ENCODE results near the gene PICK1. TPM values are rescaled to one million over a fixed set of nuclear protein-coding genes. Genes with fewer than 3 reads are reported as not detected.

PICK1 gene
- total RNA-seq, 1 donor from 2014 or later, result 25.5 TPM

- no peak overlapping the region for H3K27ac Mint-ChIP-seq
- no peak overlapping the region for H3K4me3 Mint-ChIP-seq
- H3K27me3 Mint-ChIP-seq, result no peaks in the 10 kb centered on the region
- ChIA-PET CTCF (no interaction called here), POLR2A (no interaction called here)
- intact Hi-C loops (cut with micrococcal nuclease), result no loop called here
- DNase-seq (no peak), ATAC-seq (ENCODE audit: low read depth) (no peak)
- no peaks in the 10 kb centered on the region for H3K4me1 Mint-ChIP-seq
- TF ChIP-seq, protein P1, sequence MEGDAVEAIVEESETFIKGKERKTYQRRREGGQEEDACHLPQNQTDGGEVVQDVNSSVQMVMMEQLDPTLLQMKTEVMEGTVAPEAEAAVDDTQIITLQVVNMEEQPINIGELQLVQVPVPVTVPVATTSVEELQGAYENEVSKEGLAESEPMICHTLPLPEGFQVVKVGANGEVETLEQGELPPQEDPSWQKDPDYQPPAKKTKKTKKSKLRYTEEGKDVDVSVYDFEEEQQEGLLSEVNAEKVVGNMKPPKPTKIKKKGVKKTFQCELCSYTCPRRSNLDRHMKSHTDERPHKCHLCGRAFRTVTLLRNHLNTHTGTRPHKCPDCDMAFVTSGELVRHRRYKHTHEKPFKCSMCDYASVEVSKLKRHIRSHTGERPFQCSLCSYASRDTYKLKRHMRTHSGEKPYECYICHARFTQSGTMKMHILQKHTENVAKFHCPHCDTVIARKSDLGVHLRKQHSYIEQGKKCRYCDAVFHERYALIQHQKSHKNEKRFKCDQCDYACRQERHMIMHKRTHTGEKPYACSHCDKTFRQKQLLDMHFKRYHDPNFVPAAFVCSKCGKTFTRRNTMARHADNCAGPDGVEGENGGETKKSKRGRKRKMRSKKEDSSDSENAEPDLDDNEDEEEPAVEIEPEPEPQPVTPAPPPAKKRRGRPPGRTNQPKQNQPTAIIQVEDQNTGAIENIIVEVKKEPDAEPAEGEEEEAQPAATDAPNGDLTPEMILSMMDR (IDR thresholded peaks at IDR 0.05), result no peak
- H3K36me3 Mint-ChIP-seq (ENCODE audit: low read depth), result no peaks in the 10 kb centered on the region
- H3K9me3 Mint-ChIP-seq, result no peaks in the 10 kb centered on the region
Observed at GRCh38 chr22:38028344-38029130, 28.7 kb upstream of the PICK1 start.

DNA sequence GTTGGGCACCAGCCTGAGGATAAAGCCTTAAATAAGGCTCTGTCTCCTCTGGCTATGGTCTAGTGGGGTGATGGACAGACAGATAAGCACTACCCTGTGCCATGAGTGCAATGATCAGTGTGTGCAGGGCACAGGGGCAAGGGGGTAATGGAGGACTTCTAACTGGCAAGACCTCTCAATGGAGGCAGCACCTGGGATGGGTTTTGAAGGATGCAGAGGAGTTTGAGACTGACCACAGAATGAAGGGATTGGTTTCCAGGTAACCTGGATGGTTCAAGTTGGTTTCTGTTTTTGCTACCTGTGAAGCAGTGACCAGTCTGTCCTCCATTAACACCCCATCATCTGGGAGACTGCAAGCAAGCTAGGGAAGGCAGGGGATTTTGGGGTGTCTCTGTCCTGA, 27.8 kb upstream of the PICK1 start:
- TF ChIP-seq, protein P1 (IDR thresholded peaks at IDR 0.05), result no peak
- Mint-ChIP-seq H3K36me3 (ENCODE audit: low read depth) (no peaks in the 10 kb centered on the region), H3K4me3 (no peak overlapping the region), H3K27ac (no peak overlapping the region), H3K9me3 (no peaks in the 10 kb centered on the region), H3K27me3 (no peaks in the 10 kb centered on the region), H3K4me1 (no peaks in the 10 kb centered on the region)
- DNase-seq (no peak), ATAC-seq (ENCODE audit: low read depth) (no peak)
- ChIA-PET POLR2A (no interaction called here), CTCF (no interaction called here)
- intact Hi-C loops (cut with micrococcal nuclease), result no loop called here

DNA sequence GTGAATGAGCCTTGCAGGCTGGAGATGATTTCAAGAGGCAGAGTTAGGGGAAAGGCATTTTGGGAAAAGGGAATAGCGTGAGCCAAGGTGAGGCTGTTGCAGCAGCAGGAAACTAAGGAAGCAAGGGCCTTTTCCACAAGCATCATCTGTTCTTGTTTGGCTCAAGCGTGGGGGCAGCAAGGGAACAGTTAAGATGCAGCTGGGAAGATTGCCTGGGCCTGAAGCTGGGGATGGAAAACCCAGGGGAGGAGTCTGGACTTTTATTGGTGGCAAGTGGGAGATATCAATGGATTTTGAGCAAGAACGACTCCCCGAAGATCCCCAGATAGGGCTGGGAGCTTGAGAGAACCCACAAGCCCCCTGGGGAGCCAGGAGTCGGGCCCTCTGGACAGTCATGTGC, 27.3 kb upstream of the PICK1 start:
- ChIA-PET CTCF (no interaction called here), POLR2A (no interaction called here)
- TF ChIP-seq, protein P1 (IDR thresholded peaks at IDR 0.05), result no peak
- Mint-ChIP-seq H3K4me3 (no peak overlapping the region), H3K27ac (no peak overlapping the region), H3K36me3 (ENCODE audit: low read depth) (no peaks in the 10 kb centered on the region), H3K9me3 (no peaks in the 10 kb centered on the region), H3K4me1 (no peaks in the 10 kb centered on the region), H3K27me3 (no peaks in the 10 kb centered on the region)
- intact Hi-C loops (cut with micrococcal nuclease), result no loop called here
- DNase-seq (no peak), ATAC-seq (ENCODE audit: low read depth) (no peak)

DNA sequence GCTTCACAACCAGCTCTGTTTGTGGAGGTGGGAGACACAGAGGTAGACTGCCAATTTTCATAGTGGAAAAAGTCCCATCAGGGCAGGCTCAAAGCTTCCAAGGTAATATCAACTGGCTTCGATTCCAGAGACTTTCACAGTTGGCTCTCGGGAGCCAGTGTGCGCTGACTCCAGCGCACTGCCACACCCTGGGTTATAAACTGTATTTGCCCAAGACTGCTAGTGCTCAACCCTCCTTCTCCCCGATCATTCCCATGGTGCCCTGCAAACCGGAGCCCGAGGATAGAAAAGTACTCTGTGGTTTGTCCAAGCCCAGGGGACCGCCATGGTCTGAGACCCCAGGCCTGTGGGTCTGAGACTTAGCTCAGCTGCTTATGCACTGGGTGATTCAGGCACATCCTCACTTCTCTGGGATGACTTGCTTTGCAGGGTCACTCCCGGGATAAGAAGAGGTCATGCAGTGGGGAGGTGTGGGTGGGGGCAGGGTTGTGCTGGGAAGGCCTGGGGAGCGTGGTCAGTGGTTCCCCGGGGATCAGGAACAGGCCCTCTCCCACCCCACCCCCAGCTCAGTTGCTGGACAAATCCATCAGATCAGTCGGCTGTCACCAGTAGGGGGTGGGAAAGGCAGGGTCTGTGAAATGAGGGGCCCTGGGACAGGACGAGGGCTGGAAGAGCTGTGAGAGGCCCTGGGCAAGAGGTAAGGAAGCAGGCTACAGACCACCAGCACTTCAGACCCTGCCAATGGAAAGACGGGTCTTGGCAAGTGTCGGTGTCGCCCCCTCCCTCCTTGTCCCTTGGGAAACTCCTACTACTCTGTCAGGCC, 26.7 kb upstream of the PICK1 start:
- TF ChIP-seq, protein P1 (IDR thresholded peaks at IDR 0.05), result no peak
- Mint-ChIP-seq H3K4me3 (no peak overlapping the region), H3K27me3 (no peaks in the 10 kb centered on the region), H3K4me1 (no peaks in the 10 kb centered on the region), H3K27ac (no peak overlapping the region), H3K9me3 (no peaks in the 10 kb centered on the region), H3K36me3 (ENCODE audit: low read depth) (no peaks in the 10 kb centered on the region)
- POLR2A ChIA-PET, result no interaction called here
- intact Hi-C loops (cut with micrococcal nuclease), result no loop called here
- DNase-seq (no peak), ATAC-seq (ENCODE audit: low read depth) (no peak)
- CTCF ChIA-PET, result no interaction called here

GRCh38 chr22:38031491-38031890, 25.7 kb upstream of the PICK1 start:
- H3K36me3 Mint-ChIP-seq (ENCODE audit: low read depth), result no peaks in the 10 kb centered on the region
- CTCF ChIA-PET, result no interaction called here
- H3K9me3 Mint-ChIP-seq, result no peaks in the 10 kb centered on the region
- H3K27ac Mint-ChIP-seq, result peak overlapping the region; percentile 20
- TF ChIP-seq, protein P1 (IDR thresholded peaks at IDR 0.05), result no peak
- no peak overlapping the region for H3K4me3 Mint-ChIP-seq
- DNase-seq, result no peak
- ATAC-seq (ENCODE audit: low read depth), result no peak
- no peaks in the 10 kb centered on the region for H3K4me1 Mint-ChIP-seq
- intact Hi-C loops (cut with micrococcal nuclease), result no loop called here
- POLR2A ChIA-PET, result no interaction called here
- H3K27me3 Mint-ChIP-seq, result no peaks in the 10 kb centered on the region

All from activated B cell treated with CpG ODN at 0.5 μM for 24 hours (primary cell).